Mesenteric fat pad (tissue), 1 donor: Measurements from ENCODE around the gene CDHR2. TPM values are rescaled to one million over a fixed set of nuclear protein-coding genes. Genes with fewer than 3 reads are reported as not detected.

Source experiments
- DNase-seq: peaks from one replicate; pipeline ENCODE4 v3.0.0-alpha.2; 2020; ENCODE audit warnings: low spot score
- microRNA-seq: library from miRNA; unstranded; fragments of <30 nt; microRNA quantifications from one replicate; pipeline ENCODE4 v1.2.0, GENCODE V29; 2020; ENCODE audit warnings: borderline number of aligned reads
- total RNA-seq: library from RNA; stranded (reverse); fragmentation: NEBNext Ultra II Directional; extraction: Animal tissue kit (Norgen Biotek cat#: 25700); gene quantifications from one replicate; pipeline ENCODE4 v1.2.1, GENCODE V29; 2021
- donor health status: DM: yes; HTN: yes; CAD: no.

The CDHR2 gene
- total RNA-seq, 1 donor from 2014 or later, result 0.45 TPM

- DNase-seq, result no peak
Measured at GRCh38 chr5:176632745-176633144, 83.6 kb downstream of the CDHR2 start.

- DNase-seq, result no peak
Measured at GRCh38 chr5:176633598-176633997, 84.5 kb downstream of the CDHR2 start.

- DNase-seq, result no peak
Measured at GRCh38 chr5:176636426-176636825, 87.3 kb downstream of the CDHR2 start.

GRCh38 chr5:176637556-176637955 lies 88.4 kb downstream of the CDHR2 start:
- DNase-seq, result no peak

- DNase-seq, result no peak
Measured at GRCh38 chr5:176638437-176638836, 89.3 kb downstream of the CDHR2 start.

- DNase-seq, result no peak
Measured at GRCh38 chr5:176639208-176639607, 90.1 kb downstream of the CDHR2 start.

GRCh38 chr5:176639981-176640380 lies 90.8 kb downstream of the CDHR2 start:
- DNase-seq, result no peak

- DNase-seq, result no peak
Measured at GRCh38 chr5:176640616-176641015, 91.5 kb downstream of the CDHR2 start.

- DNase-seq, result no peak
Measured at GRCh38 chr5:176642675-176643490, 93.7 kb downstream of the CDHR2 start.

- no peak for DNase-seq
Measured at GRCh38 chr5:176643491-176644219, 94.5 kb downstream of the CDHR2 start.

GRCh38 chr5:176644294-176644693 lies 95.2 kb downstream of the CDHR2 start:
- no peak for DNase-seq

- no peak for DNase-seq
Measured at GRCh38 chr5:176644878-176645670, 95.9 kb downstream of the CDHR2 start.

Small RNAs within 50 kb of the gene (microRNA-seq; reads per million reads assigned to microRNA genes)
- not detected for gene MIR4281

Other genes starting within 250 kb of the CDHR2 start
- 65.9 TPM for gene KIAA1191, start 187.6 kb upstream of the CDHR2 start, total RNA-seq
- 4.4 TPM for gene ARL10, start 183.9 kb upstream of the CDHR2 start, total RNA-seq
- gene NOP16, start 160.7 kb upstream of the CDHR2 start, total RNA-seq, result 38.9 TPM
- 107 TPM for gene HIGD2A, start 160.6 kb upstream of the CDHR2 start, total RNA-seq
- gene CLTB, start 132.8 kb upstream of the CDHR2 start, total RNA-seq, result 84.7 TPM
- gene FAF2, start 101.0 kb upstream of the CDHR2 start, total RNA-seq, result 34.2 TPM
- gene RNF44, start 11.9 kb upstream of the CDHR2 start, total RNA-seq, result 23.5 TPM
- gene GPRIN1, start 60.8 kb downstream of the CDHR2 start, total RNA-seq, result 1.3 TPM
- gene SNCB, start 81.2 kb downstream of the CDHR2 start, total RNA-seq, result not detected
- gene EIF4E1B, start 81.3 kb downstream of the CDHR2 start, total RNA-seq, result not detected
- 29.7 TPM for gene TSPAN17, start 98.1 kb downstream of the CDHR2 start, total RNA-seq